Activated CD4-positive, alpha-beta T cell treated with anti-CD3 and anti-CD28 coated beads, Interleukin-2, amount 10 ng/mL, durations not matched to agents 24 days and 14 days (primary cell): ENCODE measurements around the gene WASHC2A. TPM values are rescaled to one million over a fixed set of nuclear protein-coding genes. Genes with fewer than 3 reads are reported as not detected.
"Not testable (repeated sequence)": the region's sequence is repeated elsewhere in the genome, so short reads cannot be mapped to it uniquely, and the experiment has no call there.

Experiments used
- DNase-seq: peaks from one replicate; pipeline ENCODE4 v3.0.0; 2022
- H3K27ac Mint-ChIP-seq: one replicate; pipeline ENCODE4 v1.8.0; 2022; ENCODE audit warnings: mild to moderate bottlenecking, mixed read lengths
- H3K27me3 Mint-ChIP-seq: one replicate; pipeline ENCODE4 v1.8.0; 2022; ENCODE audit warnings: mixed read lengths
- H3K36me3 Mint-ChIP-seq: one replicate; pipeline ENCODE4 v1.8.0; 2022; ENCODE audit warnings: low read depth, mild to moderate bottlenecking, mixed read lengths
- H3K4me1 Mint-ChIP-seq: one replicate; pipeline ENCODE4 v1.8.0; 2021; ENCODE audit warnings: mixed read lengths
- H3K4me3 Mint-ChIP-seq: one replicate; pipeline ENCODE4 v1.8.0; 2022; ENCODE audit warnings: mild to moderate bottlenecking, moderate library complexity, mixed read lengths
- H3K9me3 Mint-ChIP-seq: one replicate; pipeline ENCODE4 v1.8.0; 2021; ENCODE audit warnings: mixed read lengths
- intact Hi-C: fragments of 100-400 bp; cut with micrococcal nuclease; formaldehyde crosslinking; loops from one replicate; pipeline ENCODE4 v1.15.1; 2023
- total RNA-seq: library from RNA; stranded (reverse); gene quantifications from 2 replicates; pipeline ENCODE4 v1.2.3, GENCODE V29; 2022

The WASHC2A gene
- total RNA-seq, 1 donor from 2014 or later, result 28.7 TPM

DNA sequence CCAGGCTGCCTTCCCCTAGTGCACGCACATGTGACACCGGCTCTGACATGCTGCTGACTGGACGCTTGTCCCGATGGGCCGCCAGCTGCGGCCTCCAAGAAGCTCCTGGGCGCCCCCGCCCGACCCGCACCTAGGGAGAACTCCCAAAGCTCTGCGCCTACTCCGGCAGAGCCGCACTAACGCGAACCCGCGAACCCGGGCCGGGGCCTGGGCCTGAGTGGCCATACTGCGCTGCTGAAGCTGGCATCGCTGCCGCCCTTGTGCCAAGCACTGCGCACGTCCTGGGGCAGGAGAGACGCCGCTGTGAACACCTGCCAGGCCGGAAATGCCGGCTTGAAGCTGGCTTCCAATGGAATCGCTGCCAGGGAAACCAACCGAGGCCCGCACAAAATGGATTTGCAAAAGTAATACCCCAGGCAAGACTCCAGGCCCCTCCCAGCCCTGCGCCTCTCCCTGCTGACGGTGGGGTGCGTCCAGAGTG, 85.1 kb downstream of the WASHC2A start:
- no peak overlapping the region for H3K27ac Mint-ChIP-seq
- no peaks in the 10 kb centered on the region for H3K9me3 Mint-ChIP-seq
- intact Hi-C loops, result loop anchor here (5.0 kb wide), 1 partner anchor 126 kb away; no protein-coding TSS in a partner anchor
- no peaks in the 10 kb centered on the region for H3K4me1 Mint-ChIP-seq
- H3K36me3 Mint-ChIP-seq, result no peaks in the 10 kb centered on the region
- no peak for DNase-seq
- peaks cover 20% of the 10 kb centered on the region for H3K27me3 Mint-ChIP-seq
- no peak overlapping the region for H3K4me3 Mint-ChIP-seq

DNA sequence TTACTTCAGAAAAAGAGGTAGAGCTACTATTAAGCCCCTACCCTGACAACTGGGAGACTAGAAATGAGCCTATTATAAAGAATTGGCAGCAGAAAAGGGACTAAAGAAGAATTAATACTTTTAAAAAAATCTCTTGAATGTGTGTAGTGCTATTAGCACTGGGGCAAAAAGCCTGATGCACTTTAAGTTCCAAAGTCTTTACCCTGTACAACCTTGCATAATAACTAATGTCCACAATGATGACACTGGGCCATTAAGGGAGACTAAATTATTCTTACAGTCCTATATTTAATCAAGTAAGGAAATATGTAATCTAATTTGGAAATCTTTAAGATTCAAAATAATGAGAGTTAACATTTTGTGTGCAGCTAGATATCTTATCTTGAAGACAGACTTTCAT, 90.1 kb downstream of the WASHC2A start:
- H3K27me3 Mint-ChIP-seq, result peaks cover 16% of the 10 kb centered on the region

DNA sequence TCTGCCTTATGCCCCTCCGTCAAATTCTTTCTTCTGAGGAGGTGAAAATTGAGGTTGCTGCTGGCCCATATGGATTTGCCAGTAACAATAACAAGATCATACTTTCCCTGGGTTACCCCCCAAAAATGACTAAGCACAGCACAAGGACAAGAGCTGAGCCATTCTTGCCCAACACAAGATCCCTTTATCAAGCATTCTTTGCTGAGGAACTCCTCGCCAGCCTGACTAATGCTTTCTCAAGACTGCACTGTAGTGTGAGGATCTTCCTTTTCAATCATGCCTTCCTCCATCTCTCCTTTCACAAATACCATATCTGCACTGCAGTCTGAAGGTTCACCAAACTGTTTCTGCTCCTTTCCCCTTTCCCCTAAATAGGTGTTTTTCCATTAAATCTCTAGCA, 92.1 kb downstream of the WASHC2A start:
- DNase-seq, H3K4me3 Mint-ChIP-seq, H3K9me3 Mint-ChIP-seq, H3K27me3 Mint-ChIP-seq, H3K36me3 Mint-ChIP-seq, intact Hi-C loops, H3K4me1 Mint-ChIP-seq, H3K27ac Mint-ChIP-seq: not testable (repeated sequence)

More for the DNA sequence above, 90.1 kb downstream of the WASHC2A start:
- DNase-seq, H3K27ac Mint-ChIP-seq, intact Hi-C loops, H3K36me3 Mint-ChIP-seq, H3K4me1 Mint-ChIP-seq, H3K4me3 Mint-ChIP-seq, H3K9me3 Mint-ChIP-seq: not testable (repeated sequence)

DNA sequence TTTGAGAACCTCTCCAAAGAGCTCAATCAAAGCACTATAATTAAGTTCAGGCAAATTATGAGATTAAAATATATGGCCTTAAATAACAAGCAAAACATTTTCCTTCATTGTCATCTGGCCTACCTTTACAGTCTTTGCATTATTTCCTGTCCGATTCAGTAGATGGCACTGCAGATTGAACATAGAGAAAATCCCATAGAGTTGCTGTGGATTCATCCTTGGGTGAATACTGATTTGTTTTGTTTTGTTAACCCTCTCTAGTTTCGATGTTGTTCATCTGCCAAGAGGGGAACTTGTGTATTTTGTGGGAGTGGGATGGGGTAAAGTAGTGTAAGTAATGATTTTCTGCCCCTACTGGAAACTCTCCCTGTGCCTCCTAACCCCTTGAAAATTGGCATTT, 97.3 kb downstream of the WASHC2A start:
- H3K9me3 Mint-ChIP-seq, result not testable (repeated sequence)

DNA sequence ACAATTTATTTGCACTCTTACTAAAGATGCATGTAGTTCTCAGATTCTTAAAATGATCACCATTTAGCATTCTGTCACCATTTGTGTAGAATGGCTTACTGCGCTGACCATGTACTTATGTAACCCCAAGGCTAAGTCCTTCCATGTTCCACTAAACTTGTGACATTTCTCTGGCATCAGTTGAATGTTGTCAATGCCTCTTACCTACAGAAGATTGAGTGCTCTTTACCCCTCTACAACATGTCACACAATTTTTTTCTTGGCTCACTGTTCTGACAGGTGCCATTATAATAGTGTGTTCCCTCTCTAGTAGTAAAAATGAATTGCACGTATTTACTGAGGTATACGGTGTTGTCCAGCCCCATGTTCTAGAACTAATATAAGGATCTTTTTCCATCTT, 100.1 kb downstream of the WASHC2A start:
- H3K27ac Mint-ChIP-seq, H3K4me3 Mint-ChIP-seq, intact Hi-C loops, H3K27me3 Mint-ChIP-seq, DNase-seq, H3K4me1 Mint-ChIP-seq, H3K9me3 Mint-ChIP-seq, H3K36me3 Mint-ChIP-seq: not testable (repeated sequence)

More for the DNA sequence above, 97.3 kb downstream of the WASHC2A start:
- H3K4me1 Mint-ChIP-seq, H3K36me3 Mint-ChIP-seq, H3K27ac Mint-ChIP-seq, H3K27me3 Mint-ChIP-seq, DNase-seq, H3K4me3 Mint-ChIP-seq, intact Hi-C loops: not testable (repeated sequence)

DNA sequence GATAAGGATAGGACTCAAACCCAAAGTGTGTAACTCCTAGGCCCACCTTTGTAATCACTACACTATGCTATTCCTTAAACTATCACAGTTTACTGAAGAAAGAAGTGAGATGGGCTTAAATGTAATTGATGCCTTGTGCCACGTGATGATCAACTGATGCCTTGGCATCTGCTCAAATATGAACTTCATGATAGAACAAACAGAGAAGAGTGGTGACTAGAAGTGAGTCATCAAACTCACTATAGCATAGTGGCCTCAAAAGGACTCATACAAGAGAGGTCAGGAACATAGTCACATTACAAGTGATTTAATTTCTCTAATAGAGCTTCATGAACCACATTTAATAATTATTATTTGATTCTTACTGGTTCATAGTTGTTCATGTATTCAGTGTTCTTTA, 101.8 kb downstream of the WASHC2A start:
- DNase-seq, H3K9me3 Mint-ChIP-seq, H3K27ac Mint-ChIP-seq, intact Hi-C loops, H3K4me1 Mint-ChIP-seq, H3K4me3 Mint-ChIP-seq, H3K36me3 Mint-ChIP-seq: not testable (repeated sequence)
- H3K27me3 Mint-ChIP-seq, result peaks cover 11% of the 10 kb centered on the region

DNA sequence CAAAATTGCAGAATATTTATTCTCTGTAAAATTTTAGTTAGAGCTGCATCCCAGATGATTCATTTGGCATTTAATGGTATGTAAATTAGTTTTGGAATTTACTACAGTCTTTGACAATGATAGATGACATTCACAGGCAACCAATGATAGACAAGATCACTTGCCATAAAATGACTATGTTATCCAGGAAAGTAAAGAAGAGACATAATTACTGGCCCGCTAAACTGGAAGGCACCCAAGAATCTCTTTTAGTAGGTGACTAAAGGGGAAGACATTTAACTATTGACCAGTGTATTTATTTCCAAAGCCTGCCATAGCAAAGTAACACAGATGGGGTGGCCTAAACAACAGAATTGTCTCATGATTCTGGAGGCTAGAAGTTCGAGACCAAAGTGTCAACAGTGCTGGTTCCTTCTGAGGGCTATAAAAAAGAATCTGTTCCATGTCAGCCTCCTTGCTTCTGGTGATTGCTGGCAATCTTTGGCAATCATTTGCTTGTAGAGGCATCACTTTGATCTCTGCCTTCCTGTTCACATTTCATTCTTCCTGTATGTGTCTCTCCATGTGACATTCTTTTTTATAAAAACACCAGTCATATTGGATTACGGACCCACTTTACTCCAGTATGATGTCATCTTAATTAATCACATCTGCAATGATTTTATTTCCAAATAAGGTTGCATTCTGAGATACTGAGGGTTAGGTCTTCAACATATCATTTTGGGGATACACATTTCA, 107.2 kb downstream of the WASHC2A start:
- DNase-seq, H3K36me3 Mint-ChIP-seq, H3K27ac Mint-ChIP-seq, H3K4me1 Mint-ChIP-seq, H3K9me3 Mint-ChIP-seq, intact Hi-C loops, H3K4me3 Mint-ChIP-seq: not testable (repeated sequence)
- peaks cover 14% of the 10 kb centered on the region for H3K27me3 Mint-ChIP-seq

Other genes with a start within 250 kb of the WASHC2A start
- gene PARG, start 125.9 kb upstream of the WASHC2A start, total RNA-seq, result 35.1 and 39.2 TPM in 2 replicates
- 29.0 and 30.5 TPM in 2 replicates for gene TIMM23B, start 125.9 kb upstream of the WASHC2A start, total RNA-seq
- gene AGAP6, start 79.5 kb upstream of the WASHC2A start, total RNA-seq, result 26.9 and 28.8 TPM in 2 replicates
- 4.6 and 5.2 TPM in 2 replicates for gene ASAH2, start 183.6 kb downstream of the WASHC2A start, total RNA-seq